Caco-2 (cell line): Measurements from ENCODE around the gene UBASH3B. TPM values are rescaled to one million over a fixed set of nuclear protein-coding genes. Genes with fewer than 3 reads are reported as not detected.

Experiments used
- BruUV-seq: library from RNA; stranded (reverse); fragments of 400-500 nt; replicated peaks from 2 replicates; lab custom pipeline; 2021; lab: Mats Ljungman, UMichigan
- CTCF ChIA-PET: fragments of 300-600 bp; sonication (Branson Sonifier 250); formaldehyde crosslinking; loops from one replicate; lab custom pipeline; 2022; ENCODE audit warnings: antibody characterized with exemption; lab: Charles Lee
- POLR2A ChIA-PET: fragments of 300-600 bp; sonication (Branson Sonifier 250); formaldehyde crosslinking; loops from one replicate; lab custom pipeline; 2022; ENCODE audit warnings: antibody characterized with exemption; lab: Charles Lee
- DNase-seq, 2 experiments: peaks; one replicate each; pipeline versions ENCODE4 v3.0.0 to v3.0.0-alpha.2; 2020 to 2022
- H3K27me3 ChIP-seq: replicated peaks from 2 replicates; pipeline ENCODE4 v1.6.0; 2011; ENCODE audit warnings: low read length; ENCODE audit not compliant: control insufficient read depth, insufficient read depth
- H3K36me3 ChIP-seq: 2 replicates; pipeline ENCODE4 v1.5.1; 2011; ENCODE audit warnings: low read length; ENCODE audit not compliant: control insufficient read depth, insufficient read depth
- H3K4me1 ChIP-seq: fragments of 250-450 bp; sonication (Bioruptor Pico); 2 replicates; pipeline ENCODE4 v1.5.1; 2020; ENCODE audit warnings: mild to moderate bottlenecking
- H3K4me3 ChIP-seq: 2 replicates; pipeline ENCODE4 v1.5.1; 2011; ENCODE audit warnings: low read depth, mild to moderate bottlenecking, control low read depth, low read length
- H3K9me3 ChIP-seq: fragments of 250-450 bp; sonication (Bioruptor Pico); 2 replicates; pipeline ENCODE4 v1.5.1; 2020; ENCODE audit warnings: mild to moderate bottlenecking, moderate library complexity
- H3K27ac Mint-ChIP-seq: one replicate; pipeline ENCODE4 v1.8.0; 2022; ENCODE audit warnings: mixed read lengths; ENCODE audit not compliant: unreplicated experiment
- H3K27me3 Mint-ChIP-seq: one replicate; pipeline ENCODE4 v1.8.0; 2022; ENCODE audit warnings: mixed read lengths; ENCODE audit not compliant: insufficient read depth, unreplicated experiment
- H3K36me3 Mint-ChIP-seq: one replicate; pipeline ENCODE4 v1.8.0; 2022; ENCODE audit warnings: mild to moderate bottlenecking, mixed read lengths; ENCODE audit not compliant: insufficient read depth, unreplicated experiment
- H3K4me1 Mint-ChIP-seq: one replicate; pipeline ENCODE4 v1.8.0; 2022; ENCODE audit warnings: low read depth, mixed read lengths; ENCODE audit not compliant: unreplicated experiment
- H3K4me3 Mint-ChIP-seq: one replicate; pipeline ENCODE4 v1.8.0; 2022; ENCODE audit warnings: mild to moderate bottlenecking, moderate library complexity, mixed read lengths; ENCODE audit not compliant: unreplicated experiment
- H3K9me3 Mint-ChIP-seq: one replicate; pipeline ENCODE4 v1.8.0; 2022; ENCODE audit warnings: mixed read lengths; ENCODE audit not compliant: unreplicated experiment
- CTCF ChIP-seq, 2 experiments: fragments of 200-600 bp in 1 of 2; IDR thresholded peaks; 1 replicate in 1 of 2; 2 replicates in 1 of 2; pipeline versions ENCODE4 v1.5.1 to v1.8.0; 2011 to 2022; ENCODE audit warnings: antibody characterized with exemption in 1 of 2, control low read depth in 1 of 2, inconsistent platforms in 1 of 2, low read depth in 1 of 2, low read length in 1 of 2, mild to moderate bottlenecking in 1 of 2, moderate library complexity in 1 of 2; ENCODE audit not compliant: insufficient read depth in 1 of 2, severe bottlenecking in 1 of 2, unreplicated experiment in 1 of 2
- intact Hi-C: fragments of 100-400 bp; cut with micrococcal nuclease; formaldehyde crosslinking; loops from one replicate; pipeline ENCODE4 v1.10.0; 2022; ENCODE audit not compliant: unreplicated experiment
- total RNA-seq: library from RNA; stranded (reverse); gene quantifications from 2 replicates; pipeline ENCODE4 v1.2.3, GENCODE V29; 2022

Gene UBASH3B
- total RNA-seq, 1 experiment from 2014 or later: 21.5 TPM

- no peak for DNase-seq
- ChIA-PET CTCF (no interaction called here), POLR2A (no interaction called here)
- Mint-ChIP-seq H3K4me3 (no peak overlapping the region), H3K27ac (no peak overlapping the region), H3K9me3 (peaks cover 9% of the 10 kb centered on the region), H3K36me3 (no peaks in the 10 kb centered on the region), H3K4me1 (peaks cover 7% of the 10 kb centered on the region), H3K27me3 (peaks cover 4% of the 10 kb centered on the region)
- TF ChIP-seq CTCF (IDR thresholded peaks at IDR 0.05; ENCODE audit: insufficient read depth in 1 of 2, low read depth in 1 of 2, low read length in 1 of 2, severe bottlenecking in 1 of 2, unreplicated experiment in 1 of 2): no peak
- intact Hi-C loops: no loop called here
- Histone ChIP-seq H3K27me3 (no peaks in the 10 kb centered on the region), H3K36me3 (no peaks in the 10 kb centered on the region), H3K4me1 (peaks cover 6% of the 10 kb centered on the region), H3K4me3 (no peak overlapping the region), H3K9me3 (peaks cover 13% of the 10 kb centered on the region)
- no TSS peak for BruUV-seq
These were observed 164.6 kb downstream of the UBASH3B start for GRCh38 chr11:122820158-122820557.

- H3K27me3 ChIP-seq: no peaks in the 10 kb centered on the region
- Mint-ChIP-seq H3K36me3 (no peaks in the 10 kb centered on the region), H3K27me3 (peaks cover 11% of the 10 kb centered on the region), H3K9me3 (peaks cover 19% of the 10 kb centered on the region), H3K4me3 (no peak overlapping the region), H3K27ac (no peak overlapping the region), H3K4me1 (peaks cover 7% of the 10 kb centered on the region)
- ChIA-PET POLR2A (no interaction called here), CTCF (no interaction called here)
- H3K9me3 ChIP-seq: peaks cover 13% of the 10 kb centered on the region
- H3K36me3 ChIP-seq: no peaks in the 10 kb centered on the region
- peaks cover 6% of the 10 kb centered on the region for H3K4me1 ChIP-seq
- DNase-seq: no peak
- BruUV-seq: no TSS peak
- intact Hi-C loops: no loop called here
- no peak for TF ChIP-seq CTCF (IDR thresholded peaks at IDR 0.05; ENCODE audit: insufficient read depth in 1 of 2, low read depth in 1 of 2, low read length in 1 of 2, severe bottlenecking in 1 of 2, unreplicated experiment in 1 of 2)
- H3K4me3 ChIP-seq: no peak overlapping the region
These were observed 165.6 kb downstream of the UBASH3B start for GRCh38 chr11:122821169-122821568.

GRCh38 chr11:122822241-122822640 lies 166.7 kb downstream of the UBASH3B start:
- CTCF ChIA-PET: no interaction called here
- TF ChIP-seq CTCF (IDR thresholded peaks at IDR 0.05; ENCODE audit: insufficient read depth in 1 of 2, low read depth in 1 of 2, low read length in 1 of 2, severe bottlenecking in 1 of 2, unreplicated experiment in 1 of 2): no peak
- no TSS peak for BruUV-seq
- no peak for DNase-seq
- Histone ChIP-seq H3K4me3 (no peak overlapping the region), H3K27me3 (no peaks in the 10 kb centered on the region), H3K36me3 (no peaks in the 10 kb centered on the region), H3K9me3 (peaks cover 13% of the 10 kb centered on the region), H3K4me1 (no peaks in the 10 kb centered on the region)
- intact Hi-C loops: no loop called here
- Mint-ChIP-seq H3K9me3 (peaks cover 24% of the 10 kb centered on the region), H3K27ac (no peak overlapping the region), H3K4me3 (no peak overlapping the region), H3K36me3 (no peaks in the 10 kb centered on the region), H3K27me3 (peaks cover 13% of the 10 kb centered on the region), H3K4me1 (peaks cover 1% of the 10 kb centered on the region)
- POLR2A ChIA-PET: no interaction called here
